ENCODE measurements around the gene TUBB2B. TPM values are rescaled to one million over a fixed set of nuclear protein-coding genes. Genes with fewer than 3 reads are reported as not detected.
"Not testable (repeated sequence)": the region's sequence is repeated elsewhere in the genome, so short reads cannot be mapped to it uniquely, and the experiment has no call there.

The TUBB2B gene
- total and polyA plus RNA-seq, 4 experiments from 2014 or later = 0.22 to 0.32 TPM; not detected in 2

GRCh38 chr6:3190779-3191178 lies 36.7 kb downstream of the TUBB2B start:
- Mint-ChIP-seq H3K27ac (no peak overlapping the region), H3K4me3 (no peak overlapping the region), H3K36me3 (no peaks in the 10 kb centered on the region), H3K27me3 (peaks cover 2 to 6% of the 10 kb centered on the region in 2 donors), H3K9me3 (no peaks in the 10 kb centered on the region), H3K4me1 (no peaks in the 10 kb centered on the region)
- Histone ChIP-seq H3K36me3 (ENCODE audit: insufficient read depth, low read length) (no peaks in the 10 kb centered on the region), H3K27me3 (ENCODE audit: insufficient read depth, low read length) (no peaks in the 10 kb centered on the region), H3K27ac (ENCODE audit: low read depth, low read length) (no peak overlapping the region), H3K9me3 (ENCODE audit: control insufficient read depth in 1 of 2, low read length in 2 of 2) (no peaks in the 10 kb centered on the region), H3K4me3 (ENCODE audit: low read length in 2 of 2) (no peak overlapping the region), H3K4me1 (ENCODE audit: insufficient read depth, low read length) (no peaks in the 10 kb centered on the region)
- ChIA-PET CTCF (ENCODE audit: partially characterized antibody) (interaction anchor here (1.9 kb wide), 1 partner anchor 60 kb away, joined by 6 read pairs; no protein-coding TSS in a partner anchor), POLR2A (ENCODE audit: partially characterized antibody) (no interaction called here)
- DNase-seq = no peak
- intact Hi-C loops (cut with micrococcal nuclease) = no loop called here

GRCh38 chr6:3190056-3190455 lies 37.4 kb downstream of the TUBB2B start:
- ChIA-PET CTCF (ENCODE audit: partially characterized antibody) (interaction anchor here (1.9 kb wide), 1 partner anchor 61 kb away, joined by 6 read pairs; no protein-coding TSS in a partner anchor), POLR2A (ENCODE audit: partially characterized antibody) (no interaction called here)
- no peaks in the 10 kb centered on the region for H3K27me3 ChIP-seq (ENCODE audit: insufficient read depth, low read length)
- H3K9me3 ChIP-seq (ENCODE audit: control insufficient read depth in 1 of 2, low read length in 2 of 2) = no peaks in the 10 kb centered on the region
- peaks cover 2 to 9% of the 10 kb centered on the region in 2 donors for H3K27me3 Mint-ChIP-seq
- DNase-seq = no peak
- H3K4me3 Mint-ChIP-seq = no peak overlapping the region
- H3K4me1 Mint-ChIP-seq = no peaks in the 10 kb centered on the region
- H3K9me3 Mint-ChIP-seq = no peaks in the 10 kb centered on the region
- H3K27ac ChIP-seq (ENCODE audit: low read depth, low read length) = no peak overlapping the region
- H3K4me3 ChIP-seq (ENCODE audit: low read length in 2 of 2) = no peak overlapping the region
- intact Hi-C loops (cut with micrococcal nuclease) = no loop called here
- H3K36me3 Mint-ChIP-seq = no peaks in the 10 kb centered on the region
- H3K4me1 ChIP-seq (ENCODE audit: insufficient read depth, low read length) = no peaks in the 10 kb centered on the region
- no peaks in the 10 kb centered on the region for H3K36me3 ChIP-seq (ENCODE audit: insufficient read depth, low read length)
- no peak overlapping the region for H3K27ac Mint-ChIP-seq

GRCh38 chr6:3189192-3189591 lies 38.3 kb downstream of the TUBB2B start:
- H3K9me3 ChIP-seq (ENCODE audit: control insufficient read depth in 1 of 2, low read length in 2 of 2); H3K36me3 ChIP-seq (ENCODE audit: insufficient read depth, low read length); H3K36me3 Mint-ChIP-seq; POLR2A ChIA-PET (ENCODE audit: partially characterized antibody); H3K27me3 ChIP-seq (ENCODE audit: insufficient read depth, low read length); H3K4me1 Mint-ChIP-seq; H3K27ac ChIP-seq (ENCODE audit: low read depth, low read length); CTCF ChIA-PET (ENCODE audit: partially characterized antibody); H3K4me1 ChIP-seq (ENCODE audit: insufficient read depth, low read length); H3K9me3 Mint-ChIP-seq; H3K4me3 ChIP-seq (ENCODE audit: low read length in 2 of 2); intact Hi-C loops (cut with micrococcal nuclease); DNase-seq; H3K27ac Mint-ChIP-seq; H3K4me3 Mint-ChIP-seq: not testable (repeated sequence)
- H3K27me3 Mint-ChIP-seq = peaks cover 4 to 12% of the 10 kb centered on the region in 2 donors

- intact Hi-C loops (cut with micrococcal nuclease) = no loop called here
- POLR2A ChIA-PET (ENCODE audit: partially characterized antibody) = no interaction called here
- DNase-seq = no peak
- Histone ChIP-seq H3K27ac (ENCODE audit: low read depth, low read length) (no peak overlapping the region), H3K27me3 (ENCODE audit: insufficient read depth, low read length) (no peaks in the 10 kb centered on the region), H3K9me3 (ENCODE audit: control insufficient read depth in 1 of 2, low read length in 2 of 2) (no peaks in the 10 kb centered on the region), H3K36me3 (ENCODE audit: insufficient read depth, low read length) (no peaks in the 10 kb centered on the region), H3K4me3 (ENCODE audit: low read length in 2 of 2) (no peak overlapping the region), H3K4me1 (ENCODE audit: insufficient read depth, low read length) (no peaks in the 10 kb centered on the region)
- Mint-ChIP-seq H3K36me3 (no peaks in the 10 kb centered on the region), H3K4me1 (no peaks in the 10 kb centered on the region), H3K4me3 (no peak overlapping the region), H3K27me3 (peaks cover 6 to 12% of the 10 kb centered on the region in 2 donors), H3K27ac (peak overlapping the region in 1 of 7 donors; percentile 18), H3K9me3 (no peaks in the 10 kb centered on the region)
- CTCF ChIA-PET (ENCODE audit: partially characterized antibody) = no interaction called here
Measured at GRCh38 chr6:3188262-3188661, 39.2 kb downstream of the TUBB2B start.

GRCh38 chr6:3186974-3187382 lies 40.5 kb downstream of the TUBB2B start:
- Mint-ChIP-seq H3K27ac (no peak overlapping the region), H3K27me3 (peaks cover 8 to 12% of the 10 kb centered on the region in 2 donors), H3K4me1 (no peaks in the 10 kb centered on the region), H3K4me3 (no peak overlapping the region), H3K9me3 (no peaks in the 10 kb centered on the region), H3K36me3 (no peaks in the 10 kb centered on the region)
- H3K27me3 ChIP-seq (ENCODE audit: insufficient read depth, low read length) = no peaks in the 10 kb centered on the region
- intact Hi-C loops (cut with micrococcal nuclease) = no loop called here
- ChIA-PET CTCF (ENCODE audit: partially characterized antibody) (no interaction called here), POLR2A (ENCODE audit: partially characterized antibody) (interaction anchor here (0.6 kb wide), 1 partner anchor 44 kb away, joined by 3 read pairs; no protein-coding TSS in a partner anchor)
- H3K4me3 ChIP-seq (ENCODE audit: low read length in 2 of 2) = no peak overlapping the region
- no peaks in the 10 kb centered on the region for H3K9me3 ChIP-seq (ENCODE audit: control insufficient read depth in 1 of 2, low read length in 2 of 2)
- H3K4me1 ChIP-seq (ENCODE audit: insufficient read depth, low read length) = no peaks in the 10 kb centered on the region
- H3K27ac ChIP-seq (ENCODE audit: low read depth, low read length) = no peak overlapping the region
- H3K36me3 ChIP-seq (ENCODE audit: insufficient read depth, low read length) = no peaks in the 10 kb centered on the region
- no peak for DNase-seq

- CTCF ChIA-PET (ENCODE audit: partially characterized antibody) = interaction anchor here (1.4 to 1.7 kb wide), 2 partner anchors 26 kb away, joined by 3 to 4 read pairs; partner anchors contain the start of gene TUBB2A
Measured at GRCh38 chr6:3183066-3183465, 44.4 kb downstream of the TUBB2B start.

GRCh38 chr6:3181105-3181504 lies 46.3 kb downstream of the TUBB2B start:
- H3K9me3 ChIP-seq (ENCODE audit: control insufficient read depth in 1 of 2, low read length in 2 of 2) = no peaks in the 10 kb centered on the region
- CTCF ChIA-PET (ENCODE audit: partially characterized antibody) = no interaction called here
- intact Hi-C loops (cut with micrococcal nuclease) = no loop called here

More at GRCh38 chr6:3183066-3183465, 44.4 kb downstream of the TUBB2B start:
- DNase-seq = no peak
- Histone ChIP-seq H3K27ac (ENCODE audit: low read depth, low read length) (no peak overlapping the region), H3K27me3 (ENCODE audit: insufficient read depth, low read length) (no peaks in the 10 kb centered on the region), H3K4me3 (ENCODE audit: low read length in 2 of 2) (no peak overlapping the region), H3K9me3 (ENCODE audit: control insufficient read depth in 1 of 2, low read length in 2 of 2) (no peaks in the 10 kb centered on the region), H3K4me1 (ENCODE audit: insufficient read depth, low read length) (no peaks in the 10 kb centered on the region), H3K36me3 (ENCODE audit: insufficient read depth, low read length) (no peaks in the 10 kb centered on the region)
- Mint-ChIP-seq H3K9me3 (no peaks in the 10 kb centered on the region), H3K27me3 (peaks cover 10 to 11% of the 10 kb centered on the region in 2 donors), H3K4me1 (no peaks in the 10 kb centered on the region), H3K27ac (no peak overlapping the region), H3K4me3 (no peak overlapping the region), H3K36me3 (no peaks in the 10 kb centered on the region)
- POLR2A ChIA-PET (ENCODE audit: partially characterized antibody) = no interaction called here
- intact Hi-C loops (cut with micrococcal nuclease) = no loop called here

GRCh38 chr6:3179945-3180344 lies 47.5 kb downstream of the TUBB2B start:
- H3K4me3 ChIP-seq (ENCODE audit: low read length in 2 of 2); H3K9me3 Mint-ChIP-seq; POLR2A ChIA-PET (ENCODE audit: partially characterized antibody); H3K36me3 ChIP-seq (ENCODE audit: insufficient read depth, low read length); H3K9me3 ChIP-seq (ENCODE audit: control insufficient read depth in 1 of 2, low read length in 2 of 2); CTCF ChIA-PET (ENCODE audit: partially characterized antibody); H3K27ac ChIP-seq (ENCODE audit: low read depth, low read length); H3K36me3 Mint-ChIP-seq; H3K27me3 ChIP-seq (ENCODE audit: insufficient read depth, low read length); H3K4me1 Mint-ChIP-seq; DNase-seq; H3K4me1 ChIP-seq (ENCODE audit: insufficient read depth, low read length): not testable (repeated sequence)
- Mint-ChIP-seq H3K27ac (peak overlapping the region in 2 of 7 donors; percentile 73 to 84), H3K27me3 (peaks cover 5 to 10% of the 10 kb centered on the region in 2 donors), H3K4me3 (peak overlapping the region in 7 of 8 donors; percentile 20 to 77 (median 74))
- intact Hi-C loops (cut with micrococcal nuclease) = loop anchor here (1.0 kb wide), 1 partner anchor 24 kb away; no protein-coding TSS in a partner anchor

More at GRCh38 chr6:3181105-3181504, 46.3 kb downstream of the TUBB2B start:
- POLR2A ChIA-PET (ENCODE audit: partially characterized antibody) = no interaction called here
- no peaks in the 10 kb centered on the region for H3K36me3 Mint-ChIP-seq
- H3K27ac ChIP-seq (ENCODE audit: low read depth, low read length) = no peak overlapping the region
- H3K4me1 ChIP-seq (ENCODE audit: insufficient read depth, low read length) = no peaks in the 10 kb centered on the region
- DNase-seq = no peak
- no peak overlapping the region for H3K4me3 ChIP-seq (ENCODE audit: low read length in 2 of 2)
- H3K27me3 Mint-ChIP-seq = peaks cover 8 to 10% of the 10 kb centered on the region in 2 donors
- no peaks in the 10 kb centered on the region for H3K36me3 ChIP-seq (ENCODE audit: insufficient read depth, low read length)
- no peak overlapping the region for H3K4me3 Mint-ChIP-seq
- H3K9me3 Mint-ChIP-seq = no peaks in the 10 kb centered on the region
- H3K27ac Mint-ChIP-seq = no peak overlapping the region
- no peaks in the 10 kb centered on the region for H3K27me3 ChIP-seq (ENCODE audit: insufficient read depth, low read length)
- no peaks in the 10 kb centered on the region for H3K4me1 Mint-ChIP-seq

Data from CD4-positive, alpha-beta memory T cell (primary cell).